Astrocyte of the cerebellum (primary cell): Measurements from ENCODE around the gene GPR143.

Experiments
- DNase-seq: peaks from one replicate; pipeline ENCODE4 v3.0.0-alpha.2; 2011; ENCODE audit warnings: low read depth
- H3K4me3 ChIP-seq: 2 replicates; pipeline ENCODE4 v1.5.1; 2011; ENCODE audit warnings: mild to moderate bottlenecking, low read depth, low read length, moderate library complexity
- CTCF ChIP-seq: IDR thresholded peaks from 2 replicates; pipeline ENCODE4 v1.5.1; 2012; ENCODE audit warnings: low read length, low read depth, moderate library complexity, mild to moderate bottlenecking; ENCODE audit errors: missing control alignments
- in situ Hi-C: cut with HindIII; loops from 2 replicates; pipeline ENCODE4 v1.10.0; 2017; ENCODE audit warnings: low sequenced_read_pairs

The GPR143 gene

GRCh38 chrX:9785944-9786797 lies 20.5 kb upstream of the GPR143 start, which contains the start of gene SHROOM2:
TSS of gene SHROOM2 (plus strand) at chrX:9786429. CDS start at chrX:9786546, 117 bp downstream.
- in situ Hi-C loops: no loop called here
- no peak for TF ChIP-seq CTCF
- DNase-seq: no peak
- H3K4me3 ChIP-seq: peak within 1 kb of the TSS; percentile 24

- DNase-seq: no peak
- no peak overlapping the region for H3K4me3 ChIP-seq
- in situ Hi-C loops: no loop called here
- TF ChIP-seq CTCF: no peak
Observed at GRCh38 chrX:9785254-9785943, 19.8 kb upstream of the GPR143 start.

GRCh38 chrX:9784332-9784731 lies 18.7 kb upstream of the GPR143 start:
- TF ChIP-seq CTCF: no peak
- no peak for DNase-seq
- in situ Hi-C loops: no loop called here
- H3K4me3 ChIP-seq: no peak overlapping the region

- no peak for DNase-seq
- no peak overlapping the region for H3K4me3 ChIP-seq
- in situ Hi-C loops: no loop called here
- TF ChIP-seq CTCF: no peak
Observed at GRCh38 chrX:9781941-9782340, 16.3 kb upstream of the GPR143 start.

GRCh38 chrX:9775930-9776329 lies 10.3 kb upstream of the GPR143 start:
- in situ Hi-C loops: no loop called here
- TF ChIP-seq CTCF: no peak
- H3K4me3 ChIP-seq: no peak overlapping the region
- DNase-seq: no peak

- no peak for DNase-seq
- no peak for TF ChIP-seq CTCF
- H3K4me3 ChIP-seq: no peak overlapping the region
- in situ Hi-C loops: no loop called here
Observed at GRCh38 chrX:9772943-9773342, 7.3 kb upstream of the GPR143 start.
